Lung (tissue), 12 donors: Measurements from ENCODE around the gene BCAS3. TPM values are rescaled to one million over a fixed set of nuclear protein-coding genes. Genes with fewer than 3 reads are reported as not detected.

Experiments
- ATAC-seq: fragments of 200-7000 bp; cut with Tn5 transposase; one replicate; pipeline ENCODE4 v1.9.1; 2020; ENCODE audit warnings: moderate number of reproducible peaks; ENCODE audit not compliant: insufficient read depth, low FRiP score
- DNase-seq, 3 donors: peaks; one replicate each; pipeline ENCODE4 v3.0.0-alpha.2; 2013 to 2017
- H3K27ac ChIP-seq, 2 donors: one replicate each; pipeline ENCODE4 v1.5.1; 2013; ENCODE audit warnings: mild to moderate bottlenecking in 2 of 2, moderate library complexity in 2 of 2, control low read depth in 1 of 2, inconsistent platforms in 1 of 2, low read depth in 1 of 2, low read length in 1 of 2
- H3K27me3 ChIP-seq, 3 donors: one replicate each; pipeline ENCODE4 v1.5.1; 2013; ENCODE audit warnings: low read length in 2 of 3; ENCODE audit not compliant: control insufficient read depth in 3 of 3, insufficient read depth in 3 of 3
- H3K36me3 ChIP-seq, 4 donors: one replicate each; pipeline ENCODE4 v1.5.1; 2013; ENCODE audit warnings: low read length in 4 of 4, mild to moderate bottlenecking in 1 of 4, moderate library complexity in 1 of 4; ENCODE audit not compliant: control insufficient read depth in 4 of 4, insufficient read depth in 4 of 4
- H3K4me1 ChIP-seq, 5 donors: one replicate each; pipeline ENCODE4 v1.5.1; 2013; ENCODE audit warnings: low read length in 5 of 5, mild to moderate bottlenecking in 2 of 5, moderate library complexity in 1 of 5; ENCODE audit not compliant: control insufficient read depth in 5 of 5, insufficient read depth in 5 of 5
- H3K4me3 ChIP-seq: one replicate; pipeline ENCODE4 v1.5.1; 2013; ENCODE audit warnings: mild to moderate bottlenecking, control low read depth, moderate library complexity
- H3K9ac ChIP-seq, 2 donors: one replicate each; pipeline ENCODE4 v1.5.1; 2013; ENCODE audit warnings: low read length in 2 of 2, control low read depth in 1 of 2; ENCODE audit not compliant: insufficient read depth in 1 of 2
- H3K9me3 ChIP-seq, 4 donors: one replicate each; pipeline ENCODE4 v1.5.1; 2013; ENCODE audit warnings: low read length in 3 of 4, mild to moderate bottlenecking in 1 of 4, moderate library complexity in 1 of 4; ENCODE audit not compliant: control insufficient read depth in 4 of 4, insufficient read depth in 3 of 4
- CTCF ChIP-seq: IDR thresholded peaks from 2 replicates; pipeline ENCODE4 v1.5.1; 2012; ENCODE audit warnings: mild to moderate bottlenecking; ENCODE audit errors: control extremely low read depth, extremely low read depth
- WGBS, 2 donors: extraction: QIAGEN DNeasy Blood & Tissue Kit; methylation state at CpG; one replicate each; pipeline ENCODE4 v1.1.7; 2013; 5-methylcytosine and 5-hydroxymethylcytosine counted together
- polyA plus RNA-seq, 2 donors: library from polyadenylated mRNA; stranded (reverse); fragments of 200-250 nt; gene quantifications; one replicate each; pipeline ENCODE4 v1.2.1, GENCODE V29; 2013
- total RNA-seq, 2 donors: library from RNA; depleted of rRNA in 1 of 2; stranded (reverse); fragments of >200 nt in 1 of 2; gene quantifications; one replicate each; pipeline ENCODE4 v1.2.1, GENCODE V29; 2014 to 2021
- donor health status: control.
- donor health status: control.
- donor health status: Bipolar disorder and iron deficiency.
- donor health status: healthy.
- donor health status: DM: yes; HTN: yes; CAD: no.

BCAS3 gene
- total and polyA plus RNA-seq, 4 donors, result 4.0 to 101 (median 20.3) TPM

GRCh38 chr17:60743282-60743681 is 65.6 kb downstream of the BCAS3 start:
- Histone ChIP-seq H3K27me3 (no peaks in the 10 kb centered on the region), H3K9me3 (no peaks in the 10 kb centered on the region), H3K4me1 (peaks cover 0 to 23% (median 9%) of the 10 kb centered on the region in 5 donors), H3K27ac (no peak overlapping the region), H3K4me3 (no peak overlapping the region), H3K9ac (peak overlapping the region in 1 of 2 donors; percentile 94), H3K36me3 (peaks cover 0 to 6% (median 0%) of the 10 kb centered on the region in 4 donors)
- no peak for DNase-seq
- no peak for TF ChIP-seq CTCF
- WGBS, 2 donors, result 95 to 100% methylated on average over 1 of the region's 1 CpG
- ATAC-seq, result no peak

- no peak for TF ChIP-seq CTCF
- DNase-seq, result peak; percentile 66 to 89 (median 85)
- Histone ChIP-seq H3K36me3 (peaks cover 0 to 8% (median 0%) of the 10 kb centered on the region in 4 donors), H3K27me3 (no peaks in the 10 kb centered on the region), H3K4me1 (peaks cover 0 to 23% (median 9%) of the 10 kb centered on the region in 5 donors), H3K9me3 (no peaks in the 10 kb centered on the region), H3K27ac (no peak overlapping the region), H3K9ac (peak overlapping the region in 1 of 2 donors; percentile 94), H3K4me3 (no peak overlapping the region)
- 31 to 64% methylated on average over 5 of the region's 5 CpGs for WGBS, 2 donors
- no peak for ATAC-seq
These were observed 66.1 kb downstream of the BCAS3 start for GRCh38 chr17:60743799-60744198.

- TF ChIP-seq CTCF, result no peak
- DNase-seq, result peak in 1 of 3 donors; percentile 64
- 45 to 67% methylated on average over 3 of the region's 3 CpGs for WGBS, 2 donors
- Histone ChIP-seq H3K4me1 (peaks cover 0 to 23% (median 9%) of the 10 kb centered on the region in 5 donors), H3K27me3 (no peaks in the 10 kb centered on the region), H3K4me3 (no peak overlapping the region), H3K9ac (peak overlapping the region in 1 of 2 donors; percentile 94), H3K9me3 (no peaks in the 10 kb centered on the region), H3K36me3 (peaks cover 0 to 8% (median 0%) of the 10 kb centered on the region in 4 donors), H3K27ac (no peak overlapping the region)
- no peak for ATAC-seq
These were observed 66.8 kb downstream of the BCAS3 start for GRCh38 chr17:60744355-60744966.
